Suppressor macrophage (primary cell): ENCODE measurements around the gene HNRNPUL2.
"Not testable (repeated sequence)": the region's sequence is repeated elsewhere in the genome, so short reads cannot be mapped to it uniquely, and the experiment has no call there.

ENCODE experiments used
- DNase-seq, 4 experiments: peaks; one replicate each; pipeline ENCODE4 v3.0.0-alpha.2; 2020 to 2022
- total RNA-seq, 17 experiments: gene quantifications; one replicate each; lab custom pipeline; 2026; ENCODE audit warnings: mixed read lengths in 6 of 17, inconsistent platforms in 3 of 17; lab: John Stamatoyannopoulos, UW

HNRNPUL2 gene
- 7.5 to 29.0 (median 17.5) reads per million in 17 experiments for total RNA-seq

- DNase-seq = peak; percentile 99 to 100 (median 100)
These were observed at the start of gene HNRNPUL2 for GRCh38 chr11:62727165-62727871. Gene HNRNPUL2 (minus strand): TSS chr11:62727457. CDS start chr11:62727156, 301 bp downstream.

- DNase-seq = no peak
These were observed 48.4 kb upstream of the HNRNPUL2 start for GRCh38 chr11:62775646-62776045.

- DNase-seq = no peak
These were observed 47.1 kb upstream of the HNRNPUL2 start for GRCh38 chr11:62774407-62774806.

- DNase-seq = peak; percentile 97 to 99 (median 98)
These were observed 44.1 kb upstream of the HNRNPUL2 start, which contains the start of gene TAF6L for GRCh38 chr11:62771144-62772021. Gene TAF6L (plus strand): TSS chr11:62771396. CDS start chr11:62775784, 4,388 bp downstream.

- DNase-seq = peak in 1 of 4 experiments; percentile 37
These were observed 43.5 kb upstream of the HNRNPUL2 start for GRCh38 chr11:62770778-62771143.

GRCh38 chr11:62760867-62761227, 33.6 kb upstream of the HNRNPUL2 start:
- DNase-seq = not testable (repeated sequence)

GRCh38 chr11:62757846-62758788, 30.9 kb upstream of the HNRNPUL2 start:
- no peak for DNase-seq

GRCh38 chr11:62755086-62755615, 27.9 kb upstream of the HNRNPUL2 start:
- no peak for DNase-seq

- DNase-seq = peak; percentile 97 to 99 (median 98)
These were observed 26.7 kb upstream of the HNRNPUL2 start, which contains the start of gene ZBTB3 for GRCh38 chr11:62753736-62754603. Gene ZBTB3 (minus strand): TSS chr11:62754160. CDS start chr11:62753664, 496 bp downstream.

- DNase-seq = no peak
These were observed 25.9 kb upstream of the HNRNPUL2 start for GRCh38 chr11:62752994-62753735.

- DNase-seq = no peak
These were observed 25.0 kb upstream of the HNRNPUL2 start for GRCh38 chr11:62752177-62752785.

- DNase-seq = not testable (repeated sequence)
These were observed 22.7 kb upstream of the HNRNPUL2 start for GRCh38 chr11:62749931-62750330.

- DNase-seq = no peak
These were observed 20.4 kb upstream of the HNRNPUL2 start for GRCh38 chr11:62747475-62748160.

- no peak for DNase-seq
These were observed 9.9 kb upstream of the HNRNPUL2 start for GRCh38 chr11:62737196-62737595.

- peak in 3 of 4 experiments; percentile 16 to 62 (median 42) for DNase-seq
These were observed 5.6 kb upstream of the HNRNPUL2 start for GRCh38 chr11:62732830-62733229.

- not testable (repeated sequence) for DNase-seq
These were observed 2.8 kb upstream of the HNRNPUL2 start for GRCh38 chr11:62730076-62730475.

- DNase-seq = peak; percentile 91 to 97 (median 94)
These were observed 1.1 kb upstream of the HNRNPUL2 start, which contains the start of gene TTC9C for GRCh38 chr11:62728171-62728988. Gene TTC9C (plus strand): TSS chr11:62728486. CDS start chr11:62728849, 363 bp downstream.

GRCh38 chr11:62727872-62728170, 564 bp upstream of the HNRNPUL2 start:
- peak; percentile 95 to 99 (median 97) for DNase-seq
